IPS-18a (cell line): ENCODE measurements around the gene URGCP.
A peak's percentile ranks its signal among the peaks of the same experiment; 100 is the strongest.

ENCODE experiments used
- H3K27ac ChIP-seq: one replicate; pipeline ENCODE4 v1.5.1; 2013; ENCODE audit warnings: low read length
- H3K27me3 ChIP-seq: one replicate; pipeline ENCODE4 v1.6.1; 2013; ENCODE audit warnings: mild to moderate bottlenecking, low read length; ENCODE audit not compliant: control insufficient read depth, insufficient read depth
- H3K36me3 ChIP-seq: one replicate; pipeline ENCODE4 v1.6.1; 2013; ENCODE audit warnings: low read depth, low read length; ENCODE audit not compliant: control insufficient read depth
- H3K4me1 ChIP-seq: one replicate; pipeline ENCODE4 v1.6.1; 2013; ENCODE audit warnings: low read depth, low read length; ENCODE audit not compliant: control insufficient read depth
- H3K4me3 ChIP-seq: one replicate; pipeline ENCODE4 v1.5.1; 2013; ENCODE audit warnings: low read length
- H3K9ac ChIP-seq: one replicate; pipeline ENCODE4 v1.6.1; 2013; ENCODE audit warnings: mild to moderate bottlenecking, low read length, moderate library complexity
- H3K9me3 ChIP-seq: one replicate; pipeline ENCODE4 v1.6.1; 2013; ENCODE audit warnings: low read depth, low read length; ENCODE audit not compliant: control insufficient read depth

Gene URGCP

DNA sequence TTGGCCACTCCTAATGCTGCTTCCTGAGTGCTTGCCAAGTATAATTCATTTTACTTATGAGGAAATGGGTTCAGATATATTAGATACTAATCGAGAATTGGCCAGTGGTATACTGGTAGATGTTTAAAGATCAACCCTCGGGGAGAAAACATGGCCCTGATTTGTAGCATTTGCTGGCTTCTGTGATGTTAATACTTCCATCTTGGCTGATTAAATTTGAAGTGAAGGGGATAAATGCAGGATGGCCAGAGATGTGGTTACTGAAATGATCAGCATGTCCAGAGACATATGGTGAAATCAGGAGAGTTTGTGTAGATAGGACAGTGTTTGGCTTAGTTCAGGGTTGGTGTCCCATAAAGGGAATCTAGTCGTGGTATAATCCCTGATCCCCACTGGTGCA lies 31.0 kb upstream of the URGCP start:
- H3K27ac ChIP-seq = no peak overlapping the region
- H3K9ac ChIP-seq = no peak overlapping the region
- no peak overlapping the region for H3K4me3 ChIP-seq
- no peaks in the 10 kb centered on the region for H3K36me3 ChIP-seq
- no peaks in the 10 kb centered on the region for H3K27me3 ChIP-seq
- no peaks in the 10 kb centered on the region for H3K4me1 ChIP-seq
- no peaks in the 10 kb centered on the region for H3K9me3 ChIP-seq

- H3K9me3 ChIP-seq = no peaks in the 10 kb centered on the region
- no peaks in the 10 kb centered on the region for H3K4me1 ChIP-seq
- H3K4me3 ChIP-seq = no peak overlapping the region
- H3K27ac ChIP-seq = no peak overlapping the region
- no peak overlapping the region for H3K9ac ChIP-seq
- no peaks in the 10 kb centered on the region for H3K36me3 ChIP-seq
- H3K27me3 ChIP-seq = no peaks in the 10 kb centered on the region
Observed at GRCh38 chr7:43933902-43934560, 27.6 kb upstream of the URGCP start.

DNA sequence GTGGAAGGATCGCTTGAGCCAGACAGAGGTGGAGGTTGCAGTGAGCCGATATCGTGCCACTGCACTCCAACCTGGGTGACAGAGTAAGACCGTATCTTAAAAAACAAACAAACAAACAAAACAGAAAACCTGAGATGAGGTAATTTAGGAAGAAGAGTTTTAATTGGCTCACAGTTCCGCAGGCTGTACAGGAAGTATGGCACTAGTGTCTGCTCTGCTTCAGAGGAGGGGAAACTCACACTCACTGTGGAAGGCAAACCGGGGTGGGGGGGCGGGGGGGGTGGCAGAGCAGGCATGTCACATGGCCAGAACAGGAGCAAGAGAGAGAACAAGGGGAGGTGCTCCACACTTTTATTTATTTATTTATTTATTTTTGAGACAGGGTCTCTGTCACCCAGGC lies 24.9 kb upstream of the URGCP start:
- Histone ChIP-seq H3K36me3 (no peaks in the 10 kb centered on the region), H3K4me3 (no peak overlapping the region), H3K27ac (no peak overlapping the region), H3K9ac (no peak overlapping the region), H3K27me3 (peaks cover 11% of the 10 kb centered on the region), H3K9me3 (no peaks in the 10 kb centered on the region), H3K4me1 (no peaks in the 10 kb centered on the region)

DNA sequence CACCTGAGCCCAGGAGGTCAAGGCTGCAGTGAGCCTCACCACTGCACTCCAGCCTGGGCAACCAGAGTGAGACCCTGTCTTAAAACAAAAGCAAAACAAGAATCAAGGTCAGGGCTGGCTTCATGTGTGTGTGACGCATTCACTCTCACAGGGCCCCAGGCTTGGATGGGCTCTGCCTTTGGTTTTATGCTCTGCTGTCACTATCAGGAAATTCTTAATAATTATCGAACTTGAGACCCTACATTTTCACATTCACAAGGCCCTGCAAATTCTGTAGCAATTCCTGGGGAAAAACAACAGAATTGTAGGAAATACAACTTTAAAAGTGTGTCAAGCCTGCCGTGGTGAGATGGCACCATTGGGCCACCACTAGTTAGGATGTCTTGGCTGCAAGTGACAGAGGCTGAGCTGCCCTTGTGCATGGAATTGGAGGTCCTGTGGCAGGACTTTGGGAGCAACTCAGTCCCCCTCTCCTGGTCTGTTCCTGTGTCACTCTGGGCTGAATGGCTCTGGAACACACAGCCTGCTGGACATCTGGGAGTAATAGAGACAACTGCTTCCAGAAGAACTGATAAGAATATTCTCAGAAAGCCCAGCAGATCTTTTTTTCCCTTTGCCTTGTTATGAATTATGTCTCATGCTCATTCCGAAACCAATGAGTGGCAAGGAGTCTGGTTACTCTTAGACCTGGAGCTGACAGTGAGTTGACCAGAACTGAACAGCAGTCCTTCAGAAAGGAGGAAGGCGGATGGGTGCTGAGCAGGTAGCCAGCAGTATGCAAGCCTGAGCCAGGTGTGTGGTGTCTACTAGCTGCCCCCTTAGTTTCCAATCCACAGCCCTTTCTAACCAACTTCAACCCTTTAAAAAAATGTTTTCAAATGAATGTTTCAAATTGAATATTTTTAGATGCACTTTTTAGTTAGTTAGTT lies 23.4 kb upstream of the URGCP start:
- Histone ChIP-seq H3K4me3 (no peak overlapping the region), H3K36me3 (no peaks in the 10 kb centered on the region), H3K9me3 (no peaks in the 10 kb centered on the region), H3K9ac (no peak overlapping the region), H3K4me1 (no peaks in the 10 kb centered on the region), H3K27ac (no peak overlapping the region), H3K27me3 (peaks cover 25% of the 10 kb centered on the region)

DNA sequence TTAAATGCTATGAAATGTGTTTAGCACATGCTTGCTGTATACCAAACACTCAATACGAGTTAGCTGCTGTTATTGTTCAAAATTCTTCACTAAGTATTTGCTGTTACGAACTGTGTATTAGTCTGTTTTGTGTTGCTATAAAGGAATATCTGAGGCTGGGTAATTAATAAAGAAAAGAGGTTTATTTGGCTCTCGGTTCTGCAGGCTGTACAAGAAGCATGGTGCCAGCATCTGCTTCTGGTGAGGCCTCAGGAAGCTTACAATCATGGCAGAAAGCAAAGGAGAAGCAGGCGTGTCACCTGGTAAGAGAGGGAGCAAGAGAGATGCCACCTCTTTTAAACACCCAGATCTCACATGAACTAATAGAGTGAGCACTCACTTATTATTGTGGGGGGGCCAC lies 21.4 kb upstream of the URGCP start:
- no peaks in the 10 kb centered on the region for H3K9me3 ChIP-seq
- H3K4me1 ChIP-seq = no peaks in the 10 kb centered on the region
- H3K36me3 ChIP-seq = no peaks in the 10 kb centered on the region
- peaks cover 27% of the 10 kb centered on the region for H3K27me3 ChIP-seq
- no peak overlapping the region for H3K27ac ChIP-seq
- H3K9ac ChIP-seq = no peak overlapping the region
- no peak overlapping the region for H3K4me3 ChIP-seq

DNA sequence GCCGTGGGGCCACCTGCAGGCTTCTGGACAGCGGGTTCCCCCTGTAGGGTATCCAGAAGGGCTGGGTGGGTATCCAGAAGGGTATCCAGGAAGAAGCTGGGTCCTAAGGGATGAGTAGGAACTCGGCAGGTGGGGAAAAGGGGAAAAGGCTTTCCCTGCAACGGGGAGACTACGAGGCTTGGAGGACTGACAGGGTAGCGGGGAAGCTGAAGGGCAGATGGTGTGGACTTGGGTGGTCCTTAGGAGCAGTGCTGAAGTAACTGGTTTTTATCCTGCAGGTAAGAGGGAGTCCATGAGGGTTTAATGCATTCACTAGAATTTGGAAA lies 20.4 kb upstream of the URGCP start:
- Histone ChIP-seq H3K27ac (no peak overlapping the region), H3K4me3 (peak overlapping the region; percentile 69)

DNA sequence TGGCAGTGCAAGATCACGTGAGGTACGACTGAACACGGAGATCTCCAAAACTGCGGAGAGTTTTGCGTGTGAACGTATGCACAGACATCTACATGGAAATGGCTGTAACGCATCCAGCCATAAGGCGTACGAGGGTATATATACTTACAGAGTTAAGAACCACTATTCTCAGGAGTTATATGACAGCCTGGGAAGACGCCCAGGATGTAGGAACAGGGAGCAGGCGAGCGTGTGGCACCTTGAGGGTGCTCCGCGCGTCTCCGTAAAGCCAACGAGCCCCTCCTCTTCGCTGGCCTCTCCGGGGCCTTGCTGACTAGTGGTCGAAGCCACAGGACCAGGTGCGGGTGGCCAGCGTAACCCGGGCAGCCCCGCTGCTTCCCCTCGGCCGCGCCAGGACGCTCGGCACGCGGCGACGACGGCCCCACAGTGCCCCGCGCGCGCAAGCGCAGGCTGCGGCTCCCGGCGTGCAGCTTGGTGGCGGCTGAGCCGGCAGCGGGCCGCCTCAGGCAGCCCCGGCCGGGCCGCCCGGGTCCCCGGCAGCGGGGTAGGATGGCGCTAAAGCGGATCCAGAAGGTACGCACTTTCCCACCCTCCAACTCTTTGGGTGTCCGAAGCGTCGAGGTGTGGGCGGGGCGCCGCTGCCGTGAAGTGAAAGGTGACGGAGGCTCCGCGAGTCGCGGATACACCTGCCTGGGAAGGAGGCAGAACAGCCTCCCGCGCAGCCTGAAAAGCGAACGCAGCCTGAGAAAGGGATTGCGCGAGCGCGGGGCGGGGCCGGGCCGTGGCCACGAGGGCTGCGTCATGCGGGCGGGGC lies 19.8 kb upstream of the URGCP start, which contains the start of gene UBE2D4:
Gene UBE2D4, plus strand, starts transcription at position 453 of the 814 bp plus-strand sequence. Its CDS starts 97 bp downstream, at position 550.
- no peaks in the 10 kb centered on the region for H3K36me3 ChIP-seq
- no peak within 1 kb of the TSS for H3K27ac ChIP-seq
- H3K27me3 ChIP-seq = peaks cover 27% of the 10 kb centered on the region
- H3K9ac ChIP-seq = no peak within 1 kb of the TSS
- no peaks in the 10 kb centered on the region for H3K9me3 ChIP-seq
- peak within 1 kb of the TSS; percentile 69 for H3K4me3 ChIP-seq
- no peaks in the 10 kb centered on the region for H3K4me1 ChIP-seq

More for the DNA sequence above, 20.4 kb upstream of the URGCP start:
- Histone ChIP-seq H3K9me3 (no peaks in the 10 kb centered on the region), H3K36me3 (no peaks in the 10 kb centered on the region), H3K4me1 (no peaks in the 10 kb centered on the region), H3K27me3 (peaks cover 27% of the 10 kb centered on the region), H3K9ac (no peak overlapping the region)

DNA sequence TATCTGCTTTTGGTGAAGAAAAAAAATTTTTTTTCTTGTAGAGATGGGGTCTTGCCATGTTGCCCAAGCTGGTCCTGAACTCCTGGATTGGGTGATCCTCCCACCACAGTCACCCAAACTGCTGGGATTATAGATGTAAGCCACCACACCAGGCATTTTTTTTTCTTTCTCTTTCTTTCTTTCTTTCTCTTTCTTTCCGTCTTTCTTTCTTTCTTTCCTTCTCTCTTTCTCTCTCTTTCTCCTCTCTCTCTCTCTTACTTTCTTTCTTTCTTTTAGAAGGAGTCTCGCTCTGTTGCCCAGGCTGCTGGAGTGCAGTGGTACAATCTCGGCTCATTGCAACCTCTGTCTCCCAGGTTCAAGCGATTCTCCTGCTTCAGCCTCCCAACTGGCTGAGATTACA lies 16.3 kb upstream of the URGCP start:
- no peak overlapping the region for H3K9ac ChIP-seq
- H3K4me1 ChIP-seq = no peaks in the 10 kb centered on the region
- no peak overlapping the region for H3K4me3 ChIP-seq
- H3K36me3 ChIP-seq = no peaks in the 10 kb centered on the region
- peaks cover 26% of the 10 kb centered on the region for H3K27me3 ChIP-seq
- no peak overlapping the region for H3K27ac ChIP-seq
- no peaks in the 10 kb centered on the region for H3K9me3 ChIP-seq

DNA sequence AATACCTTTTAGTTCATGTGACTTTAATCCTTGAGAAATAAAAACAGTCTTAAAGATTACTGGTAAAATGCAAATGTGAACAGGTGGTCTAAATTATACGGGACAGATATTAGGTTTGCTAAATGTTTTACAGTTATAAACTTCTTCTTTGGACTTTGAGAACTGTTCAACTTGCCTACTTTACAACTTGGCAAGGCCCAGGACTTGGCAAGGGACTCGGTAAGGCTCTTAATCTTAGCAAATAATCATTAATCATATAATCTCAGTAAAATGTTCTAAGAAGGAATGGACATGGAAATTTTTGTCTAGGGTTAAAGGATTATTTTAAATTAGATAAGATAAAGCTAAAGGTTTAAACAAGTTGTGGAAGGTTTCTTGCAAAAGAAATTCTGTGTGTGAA lies 15.0 kb upstream of the URGCP start:
- Histone ChIP-seq H3K9ac (no peak overlapping the region), H3K36me3 (no peaks in the 10 kb centered on the region), H3K27ac (no peak overlapping the region), H3K4me1 (no peaks in the 10 kb centered on the region), H3K9me3 (no peaks in the 10 kb centered on the region), H3K27me3 (peaks cover 15% of the 10 kb centered on the region), H3K4me3 (no peak overlapping the region)

DNA sequence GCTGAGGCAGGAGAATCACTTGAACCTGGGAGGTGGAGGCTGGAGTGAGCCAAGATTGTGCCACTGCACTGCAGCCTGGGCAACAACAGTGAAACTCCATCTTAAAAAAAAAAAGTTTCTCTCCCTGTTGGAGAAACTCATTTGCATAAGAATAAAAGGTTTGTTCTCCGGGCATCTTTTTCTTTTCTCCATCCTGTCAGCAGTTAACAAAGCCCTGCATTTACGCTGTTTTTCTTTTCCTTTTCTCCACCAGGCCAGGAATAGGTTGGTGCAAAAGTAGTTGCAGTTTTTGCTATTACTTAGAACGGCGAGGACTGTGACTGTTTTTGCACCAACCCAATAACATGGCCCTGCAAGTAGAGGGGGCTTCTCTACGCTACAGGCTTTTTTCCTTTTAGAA lies 9.5 kb upstream of the URGCP start:
- H3K4me3 ChIP-seq = no peak overlapping the region
- H3K9me3 ChIP-seq = no peaks in the 10 kb centered on the region
- H3K27ac ChIP-seq = no peak overlapping the region
- no peaks in the 10 kb centered on the region for H3K27me3 ChIP-seq
- no peak overlapping the region for H3K9ac ChIP-seq
- no peaks in the 10 kb centered on the region for H3K36me3 ChIP-seq
- peaks cover 4% of the 10 kb centered on the region for H3K4me1 ChIP-seq

- no peaks in the 10 kb centered on the region for H3K9me3 ChIP-seq
- no peak overlapping the region for H3K9ac ChIP-seq
- H3K27ac ChIP-seq = no peak overlapping the region
Observed at GRCh38 chr7:43914795-43915194, 8.4 kb upstream of the URGCP start.

More at GRCh38 chr7:43914795-43915194, 8.4 kb upstream of the URGCP start:
- Histone ChIP-seq H3K4me3 (no peak overlapping the region), H3K4me1 (peaks cover 4% of the 10 kb centered on the region), H3K36me3 (no peaks in the 10 kb centered on the region), H3K27me3 (no peaks in the 10 kb centered on the region)
